ENCODE results near the gene FDCSP. TPM values are rescaled to one million over a fixed set of nuclear protein-coding genes. Genes with fewer than 3 reads are reported as not detected.

FDCSP gene
- total RNA-seq: not detected in 2 replicates

GRCh38 chr4:70225824-70226223 is at the start of gene FDCSP:
TSS of gene FDCSP (plus strand) at chr4:70226124. CDS start at chr4:70231195, 5,071 bp downstream.

GRCh38 chr4:70195425-70195824 is 30.5 kb upstream of the FDCSP start, which contains the start of gene ODAM:
TSS of gene ODAM (plus strand) at chr4:70195725. CDS start at chr4:70196544, 819 bp downstream.

DNA sequence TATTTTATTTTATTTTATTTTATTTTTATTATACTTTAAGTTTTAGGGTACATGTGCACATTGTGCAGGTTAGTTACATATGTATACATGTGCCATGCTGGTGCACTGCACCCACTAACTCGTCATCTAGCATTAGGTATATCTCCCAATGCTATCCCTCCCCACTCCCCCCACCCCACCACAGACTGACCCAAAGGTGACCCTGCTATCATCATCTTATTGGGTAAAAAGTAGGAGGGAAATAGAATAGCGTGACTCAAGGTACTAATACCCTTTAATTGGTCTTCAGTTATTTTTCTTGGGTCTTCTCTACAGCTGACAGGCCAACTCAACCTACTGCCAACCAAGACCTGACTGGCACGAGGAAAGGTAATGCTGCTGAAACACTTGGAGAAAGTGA is 16.4 kb downstream of the FDCSP start, which contains the start of gene CSN3:
Gene CSN3, plus strand, starts transcription at position 301 of the 400 bp plus-strand sequence. CDS start 2,223 bp downstream, outside the sequence.

Other genes with a start within 250 kb of the FDCSP start
- gene STATH, start 230.2 kb upstream of the FDCSP start, total RNA-seq: not detected in 2 replicates
- gene HTN3, start 197.7 kb upstream of the FDCSP start, total RNA-seq: not detected in 2 replicates
- not detected in 2 replicates for gene HTN1, start 175.7 kb upstream of the FDCSP start, total RNA-seq
- not detected in 2 replicates for gene PRR27, start 71.9 kb upstream of the FDCSP start, total RNA-seq
- gene ODAM, start 30.4 kb upstream of the FDCSP start, total RNA-seq: not detected in 2 replicates
- not detected in 2 replicates for gene CSN3, start 16.5 kb downstream of the FDCSP start, total RNA-seq
- gene CABS1, start 108.9 kb downstream of the FDCSP start, total RNA-seq: not detected in 2 replicates
- gene SMR3A, start 134.6 kb downstream of the FDCSP start, total RNA-seq: not detected in 2 replicates
- gene SMR3B, start 157.0 kb downstream of the FDCSP start, total RNA-seq: not detected in 2 replicates
- not detected in 2 replicates for gene OPRPN, start 171.8 kb downstream of the FDCSP start, total RNA-seq
- gene MUC7, start 246.1 kb downstream of the FDCSP start, total RNA-seq: not detected in 2 replicates

All from myometrial cell (primary cell).